Measurements from ENCODE around the gene ERBB4.

Gene ERBB4

GRCh38 chr2:212540341-212540740, 1.7 kb upstream of the ERBB4 start:
- Histone ChIP-seq H3K36me3 (replicated peaks; ENCODE audit: insufficient read depth, low read length) (no peaks in the 10 kb centered on the region), H3K4me1 (ENCODE audit: low read length) (no peaks in the 10 kb centered on the region), H3K4me3 (ENCODE audit: low read length) (no peak overlapping the region), H2AFZ (ENCODE audit: low read length) (no peak overlapping the region), H3K9me2 (replicated peaks; ENCODE audit: insufficient read depth, low read length) (no peaks in the 10 kb centered on the region), H3K27me3 (replicated peaks; ENCODE audit: insufficient read depth, low read length) (no peaks in the 10 kb centered on the region), H3K9me3 (replicated peaks; ENCODE audit: insufficient read depth, low read length) (no peaks in the 10 kb centered on the region), H3K27ac (ENCODE audit: low read length) (no peak overlapping the region), H4K20me1 (ENCODE audit: insufficient read depth, low read length) (no peaks in the 10 kb centered on the region), H3F3A (ENCODE audit: insufficient read depth, low read length) (no peaks in the 10 kb centered on the region), H3K9ac (ENCODE audit: low read length) (no peak overlapping the region), H3K4me2 (ENCODE audit: low read depth, low read length) (no peak overlapping the region), H3K79me2 (ENCODE audit: low read length) (no peaks in the 10 kb centered on the region)
- DNase-seq: no peak
- no peak for TF ChIP-seq CTCF (IDR thresholded peaks at IDR 0.05; ENCODE audit: low read length)
- TF ChIP-seq EZH2 (optimal IDR thresholded peaks at IDR 0.05; ENCODE audit: low read depth, low read length): no peak
- no peak for TF ChIP-seq EZH2phosphoT487 (IDR thresholded peaks at IDR 0.05; ENCODE audit: low read length)

GRCh38 chr2:212539072-212539880, 674 bp upstream of the ERBB4 start:
- H3K36me3 ChIP-seq (replicated peaks; ENCODE audit: insufficient read depth, low read length): no peaks in the 10 kb centered on the region
- TF ChIP-seq EZH2phosphoT487 (IDR thresholded peaks at IDR 0.05; ENCODE audit: low read length): no peak
- no peak for TF ChIP-seq CTCF (IDR thresholded peaks at IDR 0.05; ENCODE audit: low read length)
- TF ChIP-seq EZH2 (optimal IDR thresholded peaks at IDR 0.05; ENCODE audit: low read depth, low read length): no peak
- H3K79me2 ChIP-seq (ENCODE audit: low read length): no peaks in the 10 kb centered on the region
- H3K4me2 ChIP-seq (ENCODE audit: low read depth, low read length): peak overlapping the region; percentile 89; the same call in 1 of the 2 replicates
- H3K27me3 ChIP-seq (replicated peaks; ENCODE audit: insufficient read depth, low read length): no peaks in the 10 kb centered on the region
- H3K4me1 ChIP-seq (ENCODE audit: low read length): no peaks in the 10 kb centered on the region
- no peak for DNase-seq
- peak overlapping the region; percentile 56 for H3K4me3 ChIP-seq (ENCODE audit: low read length)
- peak overlapping the region; percentile 58; the same call in 1 of the 2 replicates for H2AFZ ChIP-seq (ENCODE audit: low read length)
- H3K27ac ChIP-seq (ENCODE audit: low read length): no peak overlapping the region
- H3K9me3 ChIP-seq (replicated peaks; ENCODE audit: insufficient read depth, low read length): no peaks in the 10 kb centered on the region
- H3K9ac ChIP-seq (ENCODE audit: low read length): no peak overlapping the region
- H3F3A ChIP-seq (ENCODE audit: insufficient read depth, low read length): no peaks in the 10 kb centered on the region
- H4K20me1 ChIP-seq (ENCODE audit: insufficient read depth, low read length): no peaks in the 10 kb centered on the region
- no peaks in the 10 kb centered on the region for H3K9me2 ChIP-seq (replicated peaks; ENCODE audit: insufficient read depth, low read length)

DNA sequence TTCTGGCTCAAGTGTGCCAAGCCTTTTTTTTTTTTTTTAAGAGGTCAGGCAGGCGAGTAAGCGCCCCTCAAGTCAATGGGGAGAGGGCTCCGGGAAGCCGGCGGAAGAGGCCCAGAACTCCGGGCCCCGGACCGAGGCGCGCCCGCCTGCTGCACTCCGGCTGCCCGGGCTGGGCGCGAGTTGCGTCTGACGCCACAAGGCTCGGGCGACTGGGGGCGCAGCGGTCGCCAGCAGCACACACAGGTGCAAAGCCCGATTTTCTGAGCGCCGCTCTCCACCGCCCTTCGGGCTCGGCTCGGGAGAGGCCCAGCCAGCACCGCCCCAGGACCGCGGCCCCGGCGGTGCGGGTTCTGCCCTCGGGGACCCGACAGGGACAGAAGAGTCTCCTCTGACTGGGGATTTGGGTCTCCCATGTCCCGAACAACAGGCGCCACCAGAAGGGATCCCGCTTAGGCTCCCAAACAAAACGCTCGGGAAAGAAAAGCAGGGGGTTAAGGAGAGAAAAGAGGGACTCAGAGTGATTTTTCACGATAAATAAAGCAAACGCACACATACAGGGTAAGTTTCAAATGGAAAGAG, 787 bp downstream of the ERBB4 start:
- H3K79me2 ChIP-seq (ENCODE audit: low read length): no peaks in the 10 kb centered on the region
- no peaks in the 10 kb centered on the region for H3K9me3 ChIP-seq (replicated peaks; ENCODE audit: insufficient read depth, low read length)
- no peak overlapping the region for H3K9ac ChIP-seq (ENCODE audit: low read length)
- H3K4me3 ChIP-seq (ENCODE audit: low read length): peak overlapping the region; percentile 56
- no peaks in the 10 kb centered on the region for H3K4me1 ChIP-seq (ENCODE audit: low read length)
- no peaks in the 10 kb centered on the region for H3K9me2 ChIP-seq (replicated peaks; ENCODE audit: insufficient read depth, low read length)
- TF ChIP-seq EZH2 (optimal IDR thresholded peaks at IDR 0.05; ENCODE audit: low read depth, low read length) (no peak), EZH2phosphoT487 (IDR thresholded peaks at IDR 0.05; ENCODE audit: low read length) (no peak), CTCF (IDR thresholded peaks at IDR 0.05; ENCODE audit: low read length) (no peak)
- H3K36me3 ChIP-seq (replicated peaks; ENCODE audit: insufficient read depth, low read length): no peaks in the 10 kb centered on the region
- H3K27me3 ChIP-seq (replicated peaks; ENCODE audit: insufficient read depth, low read length): no peaks in the 10 kb centered on the region
- DNase-seq: no peak
- H3K4me2 ChIP-seq (ENCODE audit: low read depth, low read length): peak overlapping the region; percentile 89; the same call in 1 of the 2 replicates
- no peaks in the 10 kb centered on the region for H3F3A ChIP-seq (ENCODE audit: insufficient read depth, low read length)
- H3K27ac ChIP-seq (ENCODE audit: low read length): no peak overlapping the region
- peak overlapping the region; percentile 76 for H2AFZ ChIP-seq (ENCODE audit: low read length)
- no peaks in the 10 kb centered on the region for H4K20me1 ChIP-seq (ENCODE audit: insufficient read depth, low read length)

All from MM.1S (cell line).